Fibroblast of skin of abdomen (primary cell): ENCODE results near the gene ECI2. TPM values are rescaled to one million over a fixed set of nuclear protein-coding genes. Genes with fewer than 3 reads are reported as not detected.

Experiments
- DNase-seq: peaks from one replicate; pipeline ENCODE4 v3.0.0-alpha.2; 2013
- polyA plus RNA-seq, 2 experiments: library from polyadenylated mRNA; unstranded; fragments of 120-200 nt; gene quantifications; one replicate each; pipeline ENCODE4 v1.2.1, GENCODE V29; 2013; ENCODE audit not compliant: insufficient read length in 2 of 2

The ECI2 gene
- polyA plus RNA-seq (2013, experiment 1 of 2; ENCODE audit: insufficient read length): 81.5 TPM
- polyA plus RNA-seq (2013, experiment 2 of 2; ENCODE audit: insufficient read length): 86.6 TPM

DNA sequence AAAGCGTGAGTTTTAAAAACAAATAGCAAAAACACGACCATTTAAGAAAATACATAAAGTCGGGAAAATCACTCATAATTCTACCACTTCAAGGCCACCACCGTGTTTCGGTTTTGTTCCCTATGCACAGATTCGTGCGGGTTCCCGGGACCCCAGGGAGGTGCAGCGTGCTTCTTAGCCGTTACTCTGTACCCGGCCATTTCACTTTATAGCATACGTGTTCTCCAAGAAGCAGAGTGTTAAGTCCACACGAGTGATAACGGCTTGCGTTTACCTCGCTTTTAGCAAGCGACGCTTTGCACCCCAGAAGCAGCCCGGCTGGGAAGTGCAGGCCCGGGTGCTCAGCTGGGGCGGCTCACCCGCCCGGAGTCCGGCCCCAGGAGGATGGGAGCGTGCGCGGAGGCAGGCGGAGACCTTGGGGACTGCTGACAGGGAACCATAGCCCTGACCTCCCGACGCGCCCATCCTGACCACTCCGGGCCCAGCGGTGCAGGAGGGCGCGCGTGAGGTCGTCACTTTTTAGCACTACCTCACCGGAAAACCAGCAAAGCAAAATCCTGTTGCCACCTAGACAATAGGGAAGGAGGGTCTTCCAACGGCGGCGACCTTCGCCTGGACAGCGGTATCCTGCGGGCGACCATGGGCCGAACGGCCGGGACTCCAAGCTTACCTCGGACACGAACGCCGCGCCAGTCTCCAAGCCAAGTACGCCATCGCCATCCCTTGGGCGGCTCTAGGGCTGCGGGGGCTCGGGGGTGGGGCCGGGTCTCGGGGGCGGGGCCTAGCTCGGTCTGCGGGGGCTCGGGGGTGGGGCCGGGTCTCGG lies at the start of gene ECI2:
Gene ECI2, minus strand, starts transcription at position 735 of the 824 bp plus-strand sequence. Its CDS starts 15 bp downstream, at position 720.
- no peak for DNase-seq

DNA sequence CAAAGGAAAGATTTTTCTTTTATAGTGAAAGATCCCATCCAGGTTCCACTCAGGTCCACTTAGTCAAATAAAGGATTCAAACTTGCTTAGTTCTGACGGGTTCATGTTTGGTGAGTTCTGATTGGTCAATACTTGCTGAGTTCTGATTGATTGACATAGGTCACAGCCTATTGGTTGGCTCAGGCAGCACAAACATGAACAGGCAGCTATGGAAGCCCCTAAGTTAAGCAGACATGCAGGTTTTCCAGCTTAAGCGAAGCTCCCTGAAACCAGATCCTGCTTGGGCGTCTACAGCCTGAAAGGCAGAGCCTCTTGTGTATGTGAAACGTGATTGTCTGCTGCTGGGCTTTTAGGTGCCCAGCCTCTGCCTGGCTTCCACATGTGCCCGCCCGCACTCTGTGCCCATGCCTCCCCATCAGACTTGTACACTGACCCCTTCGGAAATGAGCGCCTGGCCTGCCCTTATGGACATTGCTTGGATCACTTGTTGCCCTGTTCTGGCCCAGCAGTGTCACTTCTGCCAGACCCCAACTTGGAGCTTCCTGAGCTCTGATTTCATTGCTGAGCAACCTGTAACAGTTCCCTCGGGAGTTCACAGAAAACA lies 45.4 kb upstream of the ECI2 start:
- peak; percentile 21 for DNase-seq

DNA sequence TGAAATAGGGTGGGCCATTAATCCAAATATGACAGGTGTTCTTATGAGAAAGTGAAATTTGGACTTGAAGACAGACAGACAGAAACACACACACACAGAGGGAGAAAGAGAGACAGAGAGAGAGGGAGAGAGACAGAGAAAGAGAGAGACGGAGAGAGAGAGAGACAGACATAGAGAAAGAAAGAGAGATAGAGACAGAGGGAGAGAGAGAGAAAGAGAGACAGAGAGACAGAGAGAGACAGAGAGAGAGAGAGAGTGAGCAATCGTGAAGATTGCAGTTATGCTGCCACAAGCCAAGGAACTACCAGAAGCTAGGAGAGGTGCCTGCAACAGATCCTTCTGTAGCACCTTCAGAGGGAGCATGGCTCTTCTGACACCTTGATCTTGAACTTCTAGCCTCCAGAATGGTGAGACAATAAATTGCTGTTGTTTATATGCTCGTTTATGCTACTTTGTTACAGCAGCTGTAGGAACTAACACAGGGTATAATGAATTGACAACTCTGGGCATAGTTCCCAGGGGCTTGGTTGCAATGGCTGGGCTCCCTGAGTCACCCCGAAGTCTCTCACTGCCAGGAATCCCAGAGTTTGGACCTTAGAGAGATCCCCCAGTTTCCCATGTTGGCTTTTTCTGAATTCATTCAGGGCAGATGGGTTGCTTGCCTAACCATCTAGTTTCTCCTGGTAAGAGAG lies 44.7 kb upstream of the ECI2 start:
- no peak for DNase-seq

- DNase-seq: no peak
Observed at GRCh38 chr6:4178737-4179333, 43.5 kb upstream of the ECI2 start.

- no peak for DNase-seq
Observed at GRCh38 chr6:4176907-4177306, 41.5 kb upstream of the ECI2 start.

DNA sequence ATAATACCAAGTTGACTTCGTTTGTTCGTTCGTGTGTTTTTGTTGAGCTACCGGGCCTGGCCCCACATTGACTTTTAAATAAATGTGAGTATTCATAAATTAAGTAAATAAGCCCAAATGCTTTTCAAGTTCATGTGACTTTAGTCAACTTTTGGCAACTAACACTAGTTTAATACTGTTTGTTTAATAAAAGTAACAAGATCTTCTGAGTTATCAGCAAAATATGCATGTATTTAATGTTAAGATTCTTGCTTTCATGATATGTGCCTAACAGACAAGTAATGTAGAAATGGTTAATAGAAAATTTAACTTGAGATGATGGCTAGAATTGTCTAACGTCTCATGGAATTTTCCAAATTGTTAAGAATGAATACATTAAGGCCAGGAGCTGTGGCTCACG lies 38.7 kb upstream of the ECI2 start:
- DNase-seq: no peak

GRCh38 chr6:4172368-4172767 lies 37.0 kb upstream of the ECI2 start:
- DNase-seq: no peak

- DNase-seq: no peak
Observed at GRCh38 chr6:4170297-4170696, 34.9 kb upstream of the ECI2 start.

DNA sequence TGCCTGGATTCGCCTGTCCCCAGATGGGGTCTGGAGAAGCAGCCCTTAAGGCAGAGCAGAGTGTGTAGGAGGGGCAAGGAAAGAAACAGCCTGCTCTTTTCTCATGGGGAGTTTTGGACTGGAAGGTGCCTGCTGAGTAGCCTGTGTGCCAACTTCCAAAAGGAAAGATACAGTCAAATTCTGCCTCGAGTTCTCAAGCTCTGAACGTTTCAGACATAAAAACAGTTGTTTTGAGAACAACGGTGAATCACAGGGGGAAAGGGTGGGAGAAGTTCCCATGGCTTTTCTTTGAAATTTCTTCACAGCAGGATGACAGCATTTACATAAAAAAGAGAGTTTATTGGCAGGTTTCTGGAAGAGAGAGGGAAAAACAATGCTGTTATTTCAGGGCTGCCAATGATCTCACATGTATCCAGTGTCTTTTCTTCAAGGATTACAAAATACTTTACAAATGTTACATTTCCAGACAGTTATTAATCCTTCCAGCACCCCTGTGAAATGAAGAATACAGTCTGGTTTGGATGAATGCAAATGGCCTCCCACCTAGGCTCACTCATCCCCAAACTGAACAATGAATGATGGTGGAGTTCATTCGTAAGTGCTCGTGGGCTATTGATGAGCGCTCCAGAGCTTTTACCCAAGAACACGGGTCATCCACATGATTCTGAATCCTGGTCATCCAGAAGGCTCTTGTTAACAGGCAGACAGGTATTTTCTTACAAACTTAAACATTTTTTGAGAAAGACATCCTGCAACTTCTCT lies 33.8 kb upstream of the ECI2 start:
- DNase-seq: peak; percentile 8

- DNase-seq: no peak
Observed at GRCh38 chr6:4167833-4168232, 32.5 kb upstream of the ECI2 start.

- no peak for DNase-seq
Observed at GRCh38 chr6:4167123-4167522, 31.7 kb upstream of the ECI2 start.

DNA sequence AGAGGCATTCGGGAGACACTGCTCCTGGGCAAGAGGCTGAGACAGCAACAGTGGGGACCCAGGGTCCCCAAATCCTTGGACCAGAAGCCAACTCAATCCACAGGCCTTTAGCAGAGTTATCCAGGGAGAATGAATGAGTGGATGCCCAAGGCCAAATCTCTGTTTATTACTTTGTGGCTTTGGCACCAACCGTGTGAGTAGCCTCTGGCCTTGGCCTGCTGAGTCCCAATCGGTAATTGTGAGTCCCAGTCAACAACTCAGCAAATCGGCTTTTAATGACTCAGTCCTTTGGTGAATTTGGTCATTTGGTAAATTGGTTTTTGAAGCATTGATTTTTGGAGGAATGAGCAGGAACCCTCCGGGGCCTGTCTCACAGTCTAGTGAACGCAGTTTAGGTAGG lies 29.1 kb upstream of the ECI2 start:
- no peak for DNase-seq

GRCh38 chr6:4164117-4164442 lies 28.7 kb upstream of the ECI2 start:
- no peak for DNase-seq

- DNase-seq: no peak
Observed at GRCh38 chr6:4163408-4164116, 28.2 kb upstream of the ECI2 start.

DNA sequence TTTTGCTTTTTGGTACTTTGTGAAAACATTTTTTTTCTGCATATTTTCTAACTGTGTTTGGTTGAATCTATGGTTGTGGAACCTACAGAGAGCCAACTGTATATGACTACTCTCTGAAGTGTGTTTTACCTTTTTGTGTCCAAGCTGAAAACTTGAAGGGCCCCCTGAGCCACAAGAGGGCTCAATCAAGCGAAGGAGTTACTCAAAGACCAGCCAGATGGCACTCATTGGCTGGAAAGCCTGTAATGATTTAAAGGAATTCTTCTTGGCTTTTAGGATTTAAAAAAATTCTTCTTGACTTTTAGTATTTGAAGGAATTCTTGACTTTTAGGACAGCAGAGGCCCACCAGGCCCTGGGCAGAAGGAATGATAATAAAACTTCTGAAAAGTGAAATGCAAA lies 27.0 kb upstream of the ECI2 start:
- DNase-seq: no peak

- no peak for DNase-seq
Observed at GRCh38 chr6:4159491-4159890, 24.1 kb upstream of the ECI2 start.

- no peak for DNase-seq
Observed at GRCh38 chr6:4157506-4157905, 22.1 kb upstream of the ECI2 start.

DNA sequence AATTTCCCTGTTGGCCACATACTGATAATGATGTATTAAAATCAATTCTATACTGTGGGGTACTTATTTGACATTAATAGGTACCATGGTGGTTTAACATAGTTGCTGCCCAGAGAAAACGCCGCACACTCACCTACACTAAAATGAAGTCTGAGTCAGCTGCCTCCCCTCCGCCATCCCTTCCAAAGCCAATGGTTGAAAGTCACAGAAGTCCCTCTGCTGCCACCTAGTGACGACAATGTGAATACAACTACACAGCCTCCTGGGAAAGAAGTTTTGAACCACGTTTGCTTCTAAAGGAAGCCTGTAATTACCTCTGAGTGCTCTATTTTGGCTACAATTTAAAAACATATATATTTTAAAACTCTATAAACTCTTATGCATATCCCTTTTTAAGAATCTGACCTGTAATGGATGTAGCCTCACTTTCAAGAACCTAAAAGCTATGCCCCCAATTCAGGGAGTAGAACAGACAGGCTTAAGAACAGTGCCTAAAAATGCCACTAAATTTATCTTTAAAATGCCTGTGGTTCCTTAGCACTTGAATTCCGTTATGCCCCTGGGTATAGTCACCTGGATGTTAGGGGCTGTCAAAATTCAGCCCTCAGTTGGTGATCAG lies 20.6 kb upstream of the ECI2 start:
- peak; percentile 85 for DNase-seq

- DNase-seq: no peak
Observed at GRCh38 chr6:4153514-4153985, 18.2 kb upstream of the ECI2 start.

DNA sequence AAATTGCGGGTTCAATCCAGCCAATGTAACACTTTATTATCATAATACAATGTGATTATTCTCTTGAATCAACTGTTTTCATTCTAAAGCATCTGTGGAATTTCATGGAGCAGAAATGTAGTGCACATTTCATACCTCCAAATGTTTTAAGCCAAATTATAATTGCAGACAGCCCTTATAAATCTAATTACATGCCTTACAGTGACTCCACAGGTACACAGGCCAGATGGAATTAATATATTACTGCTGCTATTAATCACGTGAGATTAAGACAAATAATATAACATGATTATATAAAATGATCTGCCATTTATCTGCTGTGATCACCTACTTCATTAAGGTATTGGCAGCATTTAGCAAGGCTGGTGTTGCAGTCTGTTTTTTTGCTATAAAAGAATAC lies 9.7 kb upstream of the ECI2 start:
- no peak for DNase-seq

- DNase-seq: peak; percentile 43
Observed at GRCh38 chr6:4139272-4139671, 3.9 kb upstream of the ECI2 start.
